Measurements from ENCODE around the gene TSPAN2.

The TSPAN2 gene

DNA sequence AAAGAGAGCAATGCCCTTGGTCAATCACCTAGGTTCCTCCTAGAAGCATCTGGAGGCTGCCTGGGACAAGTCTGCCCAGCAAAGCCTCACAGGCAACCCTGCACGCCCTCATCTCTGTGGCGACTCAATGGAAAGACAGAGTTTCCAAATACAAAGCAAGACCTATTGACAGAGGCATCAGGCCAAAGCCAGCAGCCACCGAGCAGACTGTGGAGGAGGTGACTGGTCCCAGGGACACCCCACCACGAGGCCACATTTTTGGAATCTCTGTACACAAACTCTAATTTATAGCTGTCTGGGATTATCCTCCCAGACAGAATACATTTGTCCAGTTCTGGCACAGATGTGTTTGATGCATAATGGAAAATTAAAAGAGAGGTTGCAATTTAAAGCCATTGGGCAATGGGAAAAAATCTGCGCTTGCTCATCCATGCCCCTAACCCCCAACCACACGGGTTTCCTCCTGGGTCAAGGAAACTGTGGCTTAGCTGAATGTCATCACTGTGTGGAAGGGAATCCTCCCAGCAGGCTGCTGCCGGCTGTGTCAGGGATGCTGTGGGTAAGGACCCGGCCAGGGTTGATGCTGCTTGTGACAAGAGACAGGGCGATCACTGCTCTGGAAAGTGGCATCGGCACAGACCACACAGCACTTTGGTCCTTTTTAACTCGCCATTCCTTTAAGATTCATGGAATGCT is 14.3 kb downstream of the TSPAN2 start:
- no peak overlapping the region for H3K4me3 Mint-ChIP-seq
- H3K27me3 Mint-ChIP-seq (ENCODE audit: low read depth), result peaks cover 32% of the 10 kb centered on the region
- H3K27ac Mint-ChIP-seq, result no peak overlapping the region
- peaks cover 2% of the 10 kb centered on the region for H3K36me3 Mint-ChIP-seq (ENCODE audit: low read depth)
- H3K4me1 Mint-ChIP-seq (ENCODE audit: low read depth), result peaks cover 21% of the 10 kb centered on the region
- H3K9me3 Mint-ChIP-seq, result no peaks in the 10 kb centered on the region

DNA sequence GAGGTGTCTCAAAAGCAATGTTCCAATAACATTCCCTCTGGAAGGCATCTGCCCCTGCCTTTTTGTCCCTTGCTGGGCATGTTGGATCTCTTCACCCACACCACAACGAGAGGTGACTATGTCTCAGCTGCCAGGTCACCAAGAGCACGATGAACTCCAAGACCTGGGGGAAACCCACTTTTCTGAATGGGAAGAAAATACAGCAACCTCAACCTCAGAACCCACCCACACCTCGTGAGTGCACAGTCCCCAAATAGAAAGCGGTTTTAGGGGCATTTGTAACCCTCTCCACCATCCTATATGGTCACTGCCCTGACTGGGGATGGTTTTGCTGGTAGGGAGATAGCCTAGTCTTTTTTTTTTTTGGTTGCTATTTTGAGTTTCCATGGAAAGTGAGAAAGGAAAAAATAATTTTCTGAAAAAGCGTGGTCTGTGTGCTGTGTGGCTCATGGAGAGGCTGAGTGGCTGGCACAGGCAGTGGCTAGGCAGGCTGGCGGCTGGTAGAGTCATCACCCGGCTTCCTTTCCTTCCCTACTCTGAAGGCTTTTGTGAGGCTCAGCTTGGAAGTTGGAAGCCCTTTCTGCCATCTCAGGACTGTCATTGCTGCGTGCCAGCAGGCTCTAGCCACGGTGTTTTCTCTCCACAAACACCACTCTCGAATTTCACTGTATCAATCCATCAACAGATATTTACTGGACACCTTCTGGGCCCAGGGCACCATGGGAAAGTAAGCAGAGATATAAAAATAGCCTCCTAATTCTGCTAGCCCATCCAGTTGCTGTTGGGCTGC is 15.8 kb downstream of the TSPAN2 start:
- no peak overlapping the region for H3K4me3 Mint-ChIP-seq
- H3K36me3 Mint-ChIP-seq (ENCODE audit: low read depth), result peaks cover 2% of the 10 kb centered on the region
- peaks cover 29% of the 10 kb centered on the region for H3K27me3 Mint-ChIP-seq (ENCODE audit: low read depth)
- H3K27ac Mint-ChIP-seq, result no peak overlapping the region
- H3K9me3 Mint-ChIP-seq, result no peaks in the 10 kb centered on the region
- peaks cover 22% of the 10 kb centered on the region for H3K4me1 Mint-ChIP-seq (ENCODE audit: low read depth)

DNA sequence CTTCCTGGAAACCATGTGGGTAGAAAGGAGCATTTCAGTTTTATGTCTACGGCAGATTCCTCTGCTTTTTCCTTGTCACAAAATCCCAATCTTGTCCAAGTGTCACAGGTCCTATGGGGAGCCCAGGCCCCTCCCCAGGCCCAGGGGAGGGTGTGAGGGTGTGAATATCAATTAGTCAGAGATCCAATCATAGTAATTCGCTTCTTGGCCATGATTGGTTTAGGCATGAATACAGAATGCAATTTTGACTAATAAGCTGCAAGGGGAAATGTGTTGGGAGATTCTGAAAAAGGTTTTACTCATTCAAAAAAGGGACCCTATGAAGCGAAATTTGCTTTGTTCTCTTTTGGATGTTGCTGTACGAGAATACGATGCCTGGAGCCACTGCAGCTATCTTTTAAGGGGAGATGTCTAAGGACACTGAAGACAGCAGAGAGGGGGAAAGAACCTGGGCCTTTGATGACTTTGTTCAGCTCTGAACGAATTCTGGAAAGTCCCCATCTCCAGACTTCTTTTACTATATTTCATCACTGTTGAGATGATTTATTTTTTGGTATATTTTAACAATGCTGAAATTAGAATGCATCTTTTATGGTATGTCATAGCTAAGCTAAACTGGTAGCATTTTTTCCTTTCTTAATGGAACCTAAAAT is 18.2 kb downstream of the TSPAN2 start:
- Mint-ChIP-seq H3K36me3 (ENCODE audit: low read depth) (peaks cover 2% of the 10 kb centered on the region), H3K4me1 (ENCODE audit: low read depth) (peaks cover 22% of the 10 kb centered on the region), H3K27ac (no peak overlapping the region), H3K4me3 (no peak overlapping the region), H3K9me3 (no peaks in the 10 kb centered on the region), H3K27me3 (ENCODE audit: low read depth) (peaks cover 22% of the 10 kb centered on the region)

DNA sequence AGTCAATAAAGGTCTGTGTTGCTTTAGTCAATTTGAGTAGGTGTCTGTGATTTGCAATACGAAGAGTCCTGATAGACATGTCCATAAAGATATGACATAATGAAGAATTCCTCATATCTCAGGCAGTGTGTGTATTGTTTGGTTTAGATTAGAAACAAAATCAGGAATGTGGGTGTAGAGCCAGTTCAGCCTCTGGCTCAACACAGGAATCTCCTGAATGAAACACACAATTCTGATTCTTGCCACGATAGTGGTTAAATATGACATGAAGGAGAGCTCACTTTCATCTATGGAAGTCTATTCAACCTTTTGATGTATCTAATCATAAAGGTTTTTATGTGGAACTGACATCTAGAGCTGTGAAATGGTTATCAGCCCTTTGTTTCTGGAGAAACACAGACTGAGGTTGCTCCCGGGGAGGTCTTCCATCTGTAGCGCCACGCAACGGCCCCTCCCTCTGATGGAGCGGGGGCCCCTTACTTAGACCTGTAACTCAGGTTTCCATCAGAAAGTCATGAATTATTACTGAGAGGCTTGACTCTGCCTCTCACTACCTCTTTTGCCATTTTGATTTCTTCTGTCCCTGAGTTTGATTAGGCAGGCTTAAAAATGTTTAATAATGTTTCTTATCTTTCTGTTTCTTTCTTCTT is 19.5 kb downstream of the TSPAN2 start:
- H3K36me3 Mint-ChIP-seq (ENCODE audit: low read depth), result no peaks in the 10 kb centered on the region
- no peak overlapping the region for H3K4me3 Mint-ChIP-seq
- H3K27ac Mint-ChIP-seq, result no peak overlapping the region
- peaks cover 10% of the 10 kb centered on the region for H3K27me3 Mint-ChIP-seq (ENCODE audit: low read depth)
- no peaks in the 10 kb centered on the region for H3K9me3 Mint-ChIP-seq
- H3K4me1 Mint-ChIP-seq (ENCODE audit: low read depth), result peaks cover 18% of the 10 kb centered on the region

DNA sequence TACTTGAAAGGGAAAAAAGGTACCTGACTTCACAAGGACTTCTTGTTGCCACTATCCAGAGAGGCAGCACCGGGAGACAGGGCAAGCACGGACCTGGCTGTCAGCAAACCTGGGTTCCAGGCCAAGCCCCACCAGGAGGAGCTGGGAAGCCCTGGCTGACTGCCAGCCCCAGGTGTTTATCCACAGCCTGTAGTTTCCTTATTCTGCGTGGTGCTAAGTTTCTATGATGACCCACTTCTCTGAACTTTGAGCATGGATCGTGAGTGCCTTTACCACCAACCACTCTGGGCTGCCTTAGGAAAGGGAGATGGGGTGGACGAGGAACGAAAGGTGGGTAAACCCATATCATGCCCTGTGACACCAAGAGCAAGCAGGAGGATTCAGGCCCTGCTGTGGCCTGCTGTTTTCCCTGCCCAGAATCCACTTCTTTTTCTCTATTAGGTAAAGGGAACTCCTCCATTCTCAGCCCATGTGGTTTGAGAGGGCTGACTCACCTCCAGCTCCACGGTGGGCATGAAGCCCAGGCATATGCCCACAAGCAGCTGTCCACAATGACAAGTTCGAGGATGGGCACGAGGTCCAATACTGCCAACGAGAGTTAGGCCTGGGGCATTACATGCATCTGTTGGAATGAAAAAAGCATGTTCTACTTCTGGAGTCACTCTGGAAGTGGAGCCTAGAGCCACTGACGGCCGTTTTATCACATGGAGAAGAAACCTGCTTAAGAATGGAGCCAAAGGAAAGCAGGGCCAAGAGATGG is 20.3 kb downstream of the TSPAN2 start:
- peaks cover 23% of the 10 kb centered on the region for H3K4me1 Mint-ChIP-seq (ENCODE audit: low read depth)
- H3K9me3 Mint-ChIP-seq, result no peaks in the 10 kb centered on the region
- H3K27ac Mint-ChIP-seq, result no peak overlapping the region
- no peak overlapping the region for H3K4me3 Mint-ChIP-seq
- no peaks in the 10 kb centered on the region for H3K36me3 Mint-ChIP-seq (ENCODE audit: low read depth)
- peaks cover 2% of the 10 kb centered on the region for H3K27me3 Mint-ChIP-seq (ENCODE audit: low read depth)

DNA sequence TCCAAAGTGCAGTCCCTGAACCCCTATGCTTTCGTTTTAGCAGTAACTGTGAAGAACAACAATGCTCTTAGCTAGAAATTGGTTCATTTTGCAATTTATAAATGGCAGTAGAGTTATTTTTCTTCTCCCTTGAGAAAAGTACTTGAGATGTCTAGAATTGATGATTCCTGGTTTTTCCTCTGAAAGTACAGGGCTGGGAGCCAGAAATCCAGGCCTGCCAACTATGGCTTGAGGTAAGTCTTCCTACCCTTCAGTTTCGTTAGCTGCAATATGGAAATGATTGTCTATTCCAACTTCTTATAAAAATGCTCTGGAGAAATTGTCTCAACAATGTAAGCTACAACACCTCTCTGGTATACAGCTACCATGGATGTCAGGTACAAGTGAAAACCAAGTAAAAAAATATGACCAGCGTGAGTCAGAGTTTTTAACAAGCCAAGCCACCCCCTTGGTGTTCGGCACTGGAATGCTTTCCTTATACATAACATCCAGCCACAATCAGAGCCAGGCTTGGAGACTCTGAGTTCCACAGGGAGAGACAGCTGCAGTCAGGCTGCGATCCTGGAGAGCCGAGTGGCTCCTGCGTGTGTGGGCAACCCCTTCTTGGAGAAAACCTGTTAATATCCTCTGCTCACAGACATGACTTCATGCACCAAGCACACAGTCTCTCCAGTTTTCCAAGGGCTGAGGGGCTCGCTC is 22.0 kb downstream of the TSPAN2 start:
- Mint-ChIP-seq H3K27me3 (ENCODE audit: low read depth) (no peaks in the 10 kb centered on the region), H3K4me3 (no peak overlapping the region), H3K4me1 (ENCODE audit: low read depth) (peaks cover 36% of the 10 kb centered on the region), H3K9me3 (peaks cover 10% of the 10 kb centered on the region), H3K27ac (no peak overlapping the region), H3K36me3 (ENCODE audit: low read depth) (peaks cover 10% of the 10 kb centered on the region)

DNA sequence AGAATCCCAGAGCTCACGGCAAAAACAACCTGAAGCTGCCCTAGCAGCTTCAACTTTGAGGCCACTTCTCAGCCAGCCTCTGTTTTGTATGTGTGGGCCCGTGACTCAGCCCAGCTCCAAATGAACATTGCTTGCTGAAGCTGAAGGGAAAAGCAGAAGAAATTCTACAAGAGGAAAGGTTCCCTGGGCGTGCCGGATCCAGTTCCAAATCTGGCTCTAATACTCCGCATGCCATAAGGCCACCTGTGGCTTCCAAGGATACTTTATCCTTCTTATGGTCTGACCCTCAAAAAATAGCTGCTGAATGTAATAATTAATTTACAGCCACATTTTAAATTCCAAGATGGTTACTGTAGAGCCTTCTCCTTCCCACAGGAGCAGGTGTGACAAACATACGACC is 24.3 kb downstream of the TSPAN2 start:
- peaks cover 10% of the 10 kb centered on the region for H3K9me3 Mint-ChIP-seq
- peaks cover 10% of the 10 kb centered on the region for H3K36me3 Mint-ChIP-seq (ENCODE audit: low read depth)
- H3K27ac Mint-ChIP-seq, result no peak overlapping the region
- no peak overlapping the region for H3K4me3 Mint-ChIP-seq
- H3K4me1 Mint-ChIP-seq (ENCODE audit: low read depth), result peaks cover 31% of the 10 kb centered on the region
- H3K27me3 Mint-ChIP-seq (ENCODE audit: low read depth), result no peaks in the 10 kb centered on the region

DNA sequence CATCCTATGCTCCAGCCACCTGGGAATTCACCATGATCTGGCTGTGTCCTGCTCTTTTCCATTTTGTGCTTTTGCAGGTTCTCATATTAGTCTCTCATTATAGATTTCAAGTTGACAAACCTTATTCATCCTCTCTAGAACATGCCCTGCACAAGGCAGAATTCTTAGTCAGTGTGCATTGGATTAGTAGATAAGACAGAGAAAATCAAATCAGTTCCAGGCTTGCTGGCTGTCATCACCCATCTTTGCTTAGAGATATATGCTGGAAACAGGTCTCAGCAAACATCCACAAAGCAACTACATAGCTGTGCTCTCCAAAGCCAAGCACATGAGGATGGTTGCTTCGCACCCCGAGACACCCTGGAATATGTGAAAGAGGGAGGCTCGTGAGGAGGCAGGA is 24.8 kb downstream of the TSPAN2 start:
- Mint-ChIP-seq H3K27me3 (ENCODE audit: low read depth) (no peaks in the 10 kb centered on the region), H3K4me1 (ENCODE audit: low read depth) (peaks cover 29% of the 10 kb centered on the region), H3K9me3 (peaks cover 10% of the 10 kb centered on the region), H3K27ac (peak overlapping the region; percentile 0), H3K4me3 (no peak overlapping the region), H3K36me3 (ENCODE audit: low read depth) (peaks cover 10% of the 10 kb centered on the region)

DNA sequence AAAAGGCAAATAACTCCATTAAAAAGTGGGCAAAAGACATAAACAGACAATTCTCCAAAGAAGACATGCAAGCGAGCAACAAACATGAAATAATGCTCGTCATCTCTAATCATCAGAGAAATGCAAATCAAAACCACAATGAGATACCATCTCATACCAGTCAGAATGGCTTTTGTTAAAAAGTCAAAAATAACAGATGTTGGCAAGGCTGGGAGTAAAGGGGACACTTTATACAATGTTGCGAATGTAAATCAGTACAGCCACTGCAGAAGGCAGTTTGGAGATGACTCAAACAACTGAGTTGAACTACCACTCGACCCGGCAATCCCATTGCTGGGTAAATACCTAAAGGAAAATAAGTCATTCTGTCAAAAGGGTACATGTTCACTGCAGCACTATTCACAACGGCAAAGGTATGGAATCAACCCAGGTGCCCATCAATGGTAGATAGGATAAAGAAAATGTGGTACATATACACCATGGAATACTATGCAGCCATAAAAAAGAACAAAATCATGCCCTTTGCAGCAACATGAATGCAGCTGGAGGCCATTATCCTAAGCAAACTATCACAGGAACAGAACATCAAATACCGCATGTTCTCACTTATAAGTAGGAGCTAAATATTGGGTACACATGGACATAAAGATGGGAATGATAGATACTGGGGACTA is 25.9 kb downstream of the TSPAN2 start:
- H3K36me3 Mint-ChIP-seq (ENCODE audit: low read depth), result peaks cover 11% of the 10 kb centered on the region
- H3K9me3 Mint-ChIP-seq, result peaks cover 10% of the 10 kb centered on the region
- peak overlapping the region; percentile 86 for H3K27ac Mint-ChIP-seq
- H3K27me3 Mint-ChIP-seq (ENCODE audit: low read depth), result no peaks in the 10 kb centered on the region
- H3K4me1 Mint-ChIP-seq (ENCODE audit: low read depth), result peaks cover 29% of the 10 kb centered on the region
- H3K4me3 Mint-ChIP-seq, result peak overlapping the region; percentile 12

DNA sequence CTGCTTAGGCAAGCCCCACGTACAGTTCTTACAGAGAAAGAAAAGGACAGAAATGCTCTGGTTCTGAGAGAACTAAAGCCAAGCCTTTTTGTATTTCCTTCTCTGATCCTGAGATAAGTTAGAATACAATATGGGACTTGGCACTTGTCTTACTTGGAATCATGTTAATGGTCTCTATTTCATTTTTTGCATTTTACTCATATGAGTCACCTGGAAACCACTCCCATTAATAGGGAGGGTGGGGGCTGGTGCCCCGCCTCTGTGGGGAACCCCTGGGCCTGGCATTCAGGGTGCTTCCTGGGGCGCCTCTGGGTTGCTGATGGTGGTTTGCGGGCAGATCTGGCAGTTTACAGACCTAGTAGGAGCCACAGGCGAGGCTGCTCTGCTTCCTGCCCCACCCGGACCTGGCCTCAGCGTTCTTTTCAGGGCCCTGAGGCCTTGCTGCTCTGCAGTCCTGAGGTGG is 26.7 kb downstream of the TSPAN2 start:
- Mint-ChIP-seq H3K9me3 (peaks cover 10% of the 10 kb centered on the region), H3K27me3 (ENCODE audit: low read depth) (no peaks in the 10 kb centered on the region), H3K36me3 (ENCODE audit: low read depth) (peaks cover 11% of the 10 kb centered on the region), H3K4me1 (ENCODE audit: low read depth) (peaks cover 29% of the 10 kb centered on the region), H3K4me3 (peak overlapping the region; percentile 49), H3K27ac (peak overlapping the region; percentile 86)

DNA sequence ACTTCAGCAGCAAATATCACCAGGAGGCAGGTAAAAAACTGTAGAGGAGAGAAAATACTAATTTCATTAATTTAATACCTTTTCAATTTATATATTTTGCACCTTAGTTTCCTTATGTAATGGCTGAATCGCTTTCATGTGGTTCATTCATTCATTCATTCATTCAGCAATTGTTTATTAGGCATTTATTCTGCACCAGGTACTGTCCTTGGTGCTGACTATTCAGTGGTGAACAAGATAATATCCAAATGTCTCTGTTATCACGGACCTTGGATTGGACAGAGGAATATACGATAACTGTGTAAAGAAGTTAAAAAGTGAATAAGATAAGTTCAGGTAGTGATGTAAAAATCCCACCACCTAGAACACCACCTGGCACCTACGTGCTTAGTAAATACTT is 28.8 kb downstream of the TSPAN2 start:
- Mint-ChIP-seq H3K4me3 (no peak overlapping the region), H3K36me3 (ENCODE audit: low read depth) (peaks cover 11% of the 10 kb centered on the region), H3K27ac (peak overlapping the region; percentile 23), H3K4me1 (ENCODE audit: low read depth) (peaks cover 29% of the 10 kb centered on the region), H3K27me3 (ENCODE audit: low read depth) (no peaks in the 10 kb centered on the region), H3K9me3 (peaks cover 10% of the 10 kb centered on the region)

DNA sequence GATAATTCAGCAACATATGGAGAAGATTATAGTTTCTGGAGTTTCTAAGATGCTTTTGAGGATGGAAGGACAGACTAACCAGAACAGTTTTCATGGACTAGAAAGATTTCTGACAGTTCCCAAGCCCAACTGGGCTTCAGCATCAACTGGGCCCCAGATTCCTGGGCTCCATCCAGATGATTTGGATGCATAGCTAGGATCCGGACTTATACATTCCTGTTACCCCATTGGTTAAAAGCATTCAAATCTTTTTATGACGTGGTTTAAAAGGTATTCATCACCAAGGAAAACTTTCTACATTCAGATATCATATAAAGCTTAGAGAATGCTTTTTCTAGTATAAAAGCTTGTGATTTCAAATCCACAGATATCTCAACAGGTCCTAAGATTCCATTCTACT is 30.0 kb downstream of the TSPAN2 start:
- Mint-ChIP-seq H3K4me1 (ENCODE audit: low read depth) (peaks cover 27% of the 10 kb centered on the region), H3K27me3 (ENCODE audit: low read depth) (peaks cover 6% of the 10 kb centered on the region), H3K36me3 (ENCODE audit: low read depth) (peaks cover 11% of the 10 kb centered on the region), H3K9me3 (peaks cover 10% of the 10 kb centered on the region), H3K27ac (no peak overlapping the region), H3K4me3 (no peak overlapping the region)

DNA sequence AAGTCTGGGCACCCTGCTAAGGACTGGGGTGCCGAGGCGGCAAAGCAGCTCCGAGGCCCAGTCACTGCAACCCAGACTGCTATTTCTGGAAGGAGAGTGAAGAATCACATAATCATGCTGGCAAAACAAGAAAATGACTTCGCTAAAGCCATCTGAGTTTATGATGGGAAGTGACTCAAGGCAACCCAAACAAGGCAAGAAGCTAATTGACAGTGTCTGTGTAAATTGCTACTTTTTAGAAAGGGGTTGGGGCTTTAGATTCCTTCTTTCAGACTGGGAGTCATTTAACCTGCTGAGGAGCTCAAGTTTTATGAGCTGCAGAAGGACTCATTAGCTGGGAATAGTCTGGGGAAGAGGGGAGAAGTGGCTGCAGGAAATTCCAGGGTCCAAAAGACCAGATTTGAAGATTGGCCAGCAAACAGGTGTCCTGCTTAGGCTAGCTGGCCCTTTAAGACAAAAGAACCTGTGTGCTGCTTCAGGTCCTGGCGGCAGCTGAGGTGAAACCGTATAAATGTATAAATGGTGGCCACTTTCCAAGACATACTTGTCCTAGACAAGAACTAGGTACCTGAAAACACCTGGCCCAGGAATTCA is 31.5 kb downstream of the TSPAN2 start:
- Mint-ChIP-seq H3K9me3 (no peaks in the 10 kb centered on the region), H3K36me3 (ENCODE audit: low read depth) (peaks cover 6% of the 10 kb centered on the region)

More for the DNA sequence above, 31.5 kb downstream of the TSPAN2 start:
- Mint-ChIP-seq H3K4me3 (no peak overlapping the region), H3K27me3 (ENCODE audit: low read depth) (peaks cover 10% of the 10 kb centered on the region), H3K4me1 (ENCODE audit: low read depth) (peaks cover 15% of the 10 kb centered on the region), H3K27ac (no peak overlapping the region)

Data from T-helper 1 cell treated with Interleukin-12 subunit alpha and Interleukin-12 subunit beta and Interleukin-4 antibody, amounts not matched to agents 30 μg/mL and 1 μg/mL, for 36 hours (primary cell).